H9 (cell line): Measurements from ENCODE around the gene FAM185A. TPM values are rescaled to one million over a fixed set of nuclear protein-coding genes. Genes with fewer than 3 reads are reported as not detected.
"Not testable (repeated sequence)": the region's sequence is repeated elsewhere in the genome, so short reads cannot be mapped to it uniquely, and the experiment has no call there.

ENCODE experiments used
- DNase-seq: peaks from one replicate; pipeline ENCODE4 v3.0.0-alpha.2; 2017
- H2AFZ ChIP-seq: one replicate; pipeline ENCODE4 v1.6.1; 2013; ENCODE audit warnings: mild to moderate bottlenecking, low read length, control low read depth, moderate library complexity
- H2AK5ac ChIP-seq: 2 replicates; pipeline ENCODE4 v1.6.1; 2013; ENCODE audit warnings: low read length, control low read depth, mixed read lengths; ENCODE audit not compliant: insufficient read length
- H2BK120ac ChIP-seq: one replicate; pipeline ENCODE4 v1.6.1; 2013; ENCODE audit warnings: low read depth, mild to moderate bottlenecking, low read length, control low read depth, inconsistent platforms; ENCODE audit not compliant: poor library complexity, severe bottlenecking
- H2BK12ac ChIP-seq: 2 replicates; pipeline ENCODE4 v1.6.1; 2013; ENCODE audit warnings: low read length, control low read depth, mixed read lengths, low read depth; ENCODE audit not compliant: insufficient read length
- H2BK15ac ChIP-seq: 2 replicates; pipeline ENCODE4 v1.6.1; 2013; ENCODE audit warnings: low read depth, low read length, control low read depth
- H2BK20ac ChIP-seq: one replicate; pipeline ENCODE4 v1.6.1; 2013; ENCODE audit warnings: low read depth, mild to moderate bottlenecking, low read length, control low read depth, inconsistent platforms; ENCODE audit not compliant: poor library complexity, severe bottlenecking
- H2BK5ac ChIP-seq: 2 replicates; pipeline ENCODE4 v1.6.1; 2013; ENCODE audit warnings: low read length, control low read depth, mixed read lengths; ENCODE audit not compliant: insufficient read length
- H3K14ac ChIP-seq: 2 replicates; pipeline ENCODE4 v1.6.1; 2013; ENCODE audit warnings: low read length, control low read depth; ENCODE audit not compliant: insufficient read depth
- H3K18ac ChIP-seq: 2 replicates; pipeline ENCODE4 v1.6.1; 2013; ENCODE audit warnings: low read depth, mild to moderate bottlenecking, mixed read lengths, low read length, control low read depth; ENCODE audit not compliant: insufficient read length
- H3K23ac ChIP-seq: 2 replicates; pipeline ENCODE4 v1.6.1; 2013; ENCODE audit warnings: low read length, control low read depth, mixed read lengths, low read depth; ENCODE audit not compliant: insufficient read length
- H3K23me2 ChIP-seq: 2 replicates; pipeline ENCODE4 v1.6.1; 2013; ENCODE audit warnings: low read depth, mild to moderate bottlenecking, mixed read lengths, low read length, control low read depth; ENCODE audit not compliant: insufficient read length, poor library complexity, severe bottlenecking
- H3K27ac ChIP-seq: 2 replicates; pipeline ENCODE4 v1.5.1; 2013; ENCODE audit warnings: low read length, control low read depth, mixed read lengths, low read depth; ENCODE audit not compliant: insufficient read length
- H3K27me3 ChIP-seq: 2 replicates; pipeline ENCODE4 v1.6.1; 2013; ENCODE audit warnings: low read length, control low read depth, inconsistent platforms; ENCODE audit not compliant: insufficient read depth
- H3K4ac ChIP-seq: 2 replicates; pipeline ENCODE4 v1.6.1; 2013; ENCODE audit warnings: low read depth, mild to moderate bottlenecking, control low read depth, inconsistent platforms, low read length, moderate library complexity
- H3K4me1 ChIP-seq: 2 replicates; pipeline ENCODE4 v1.6.1; 2013; ENCODE audit warnings: low read length, control low read depth, inconsistent platforms; ENCODE audit not compliant: insufficient read depth
- H3K4me2 ChIP-seq: 2 replicates; pipeline ENCODE4 v1.6.1; 2013; ENCODE audit warnings: low read length, control low read depth, mixed read lengths; ENCODE audit not compliant: insufficient read length, insufficient read depth
- H3K56ac ChIP-seq: 2 replicates; pipeline ENCODE4 v1.6.1; 2013; ENCODE audit warnings: low read depth, mild to moderate bottlenecking, mixed read lengths, low read length, control low read depth; ENCODE audit not compliant: insufficient read length
- H3K79me1 ChIP-seq: 2 replicates; pipeline ENCODE4 v1.6.1; 2013; ENCODE audit warnings: low read depth, mild to moderate bottlenecking, moderate library complexity, low read length, control low read depth, inconsistent platforms; ENCODE audit not compliant: insufficient read depth, poor library complexity, severe bottlenecking
- H3K79me2 ChIP-seq: 2 replicates; pipeline ENCODE4 v1.6.1; 2013; ENCODE audit warnings: low read length, control low read depth, inconsistent platforms; ENCODE audit not compliant: insufficient read depth
- H3K9ac ChIP-seq: 2 replicates; pipeline ENCODE4 v1.6.1; 2013; ENCODE audit warnings: low read length, control low read depth, mixed read lengths; ENCODE audit not compliant: insufficient read length; ENCODE audit errors: extremely low read depth
- H3K9me3 ChIP-seq: one replicate; pipeline ENCODE4 v1.6.1; 2013; ENCODE audit warnings: low read depth, low read length, inconsistent platforms; ENCODE audit not compliant: control insufficient read depth
- H3T11ph ChIP-seq: one replicate; pipeline ENCODE4 v1.6.1; 2013; ENCODE audit warnings: mild to moderate bottlenecking, low read length, control low read depth, inconsistent platforms
- H4K20me1 ChIP-seq: one replicate; pipeline ENCODE4 v1.6.1; 2013; ENCODE audit not compliant: control insufficient read depth, insufficient read length, insufficient read depth
- H4K5ac ChIP-seq: 2 replicates; pipeline ENCODE4 v1.6.1; 2013; ENCODE audit warnings: low read depth, mild to moderate bottlenecking, mixed read lengths, low read length, control low read depth; ENCODE audit not compliant: insufficient read length
- H4K8ac ChIP-seq: replicated peaks from 2 replicates; pipeline ENCODE4 v1.6.1; 2013; ENCODE audit warnings: low read length, control low read depth, mixed read lengths, low read depth; ENCODE audit not compliant: insufficient read length
- H4K91ac ChIP-seq: 2 replicates; pipeline ENCODE4 v1.6.1; 2013; ENCODE audit warnings: low read depth, mild to moderate bottlenecking, moderate library complexity, mixed read lengths, low read length, control low read depth; ENCODE audit not compliant: insufficient read length
- H3K27ac Mint-ChIP-seq, 3 experiments: 2 replicates in 2 of 3; 3 replicates in 1 of 3; pipeline ENCODE4 v1.8.0; 2020 to 2021; ENCODE audit warnings: mixed read lengths in 3 of 3, mild to moderate bottlenecking in 1 of 3, moderate library complexity in 1 of 3
- H3K27me3 Mint-ChIP-seq: 2 replicates; pipeline ENCODE4 v1.8.0; 2021; ENCODE audit warnings: low read depth, mild to moderate bottlenecking, moderate library complexity, mixed read lengths
- H3K36me3 Mint-ChIP-seq, 3 experiments: 2 replicates in 2 of 3; 3 replicates in 1 of 3; pipeline ENCODE4 v1.8.0; 2020 to 2021; ENCODE audit warnings: low read depth in 3 of 3, mixed read lengths in 3 of 3; ENCODE audit not compliant: insufficient read depth in 1 of 3
- H3K4me1 Mint-ChIP-seq, 2 experiments: 2 replicates each; pipeline ENCODE4 v1.8.0; 2020; ENCODE audit warnings: mixed read lengths in 2 of 2
- H3K4me3 Mint-ChIP-seq, 2 experiments: 2 replicates in 1 of 2; 3 replicates in 1 of 2; pipeline ENCODE4 v1.8.0; 2020 to 2021; ENCODE audit warnings: mild to moderate bottlenecking in 2 of 2, mixed read lengths in 2 of 2, moderate library complexity in 1 of 2
- H3K9me3 Mint-ChIP-seq, 2 experiments: 2 replicates in 1 of 2; 3 replicates in 1 of 2; pipeline ENCODE4 v1.8.0; 2020; ENCODE audit warnings: mild to moderate bottlenecking in 2 of 2, mixed read lengths in 2 of 2, moderate library complexity in 1 of 2
- WGBS: extraction: QIAGEN DNeasy Blood & Tissue Kit; methylation state at CpG from one replicate; pipeline ENCODE4 v1.1.7; 2013; ENCODE audit warnings: missing lambda C conversion rate, low lambda C conversion rate, mixed read lengths; ENCODE audit not compliant: insufficient read length; ENCODE audit errors: extremely low coverage; 5-methylcytosine and 5-hydroxymethylcytosine counted together
- total RNA-seq: library from RNA; stranded (reverse); gene quantifications from 2 replicates; pipeline ENCODE4 v1.2.1, GENCODE V29; 2021

The FAM185A gene
- total RNA-seq, 1 experiment from 2014 or later: 7.0 TPM

DNA sequence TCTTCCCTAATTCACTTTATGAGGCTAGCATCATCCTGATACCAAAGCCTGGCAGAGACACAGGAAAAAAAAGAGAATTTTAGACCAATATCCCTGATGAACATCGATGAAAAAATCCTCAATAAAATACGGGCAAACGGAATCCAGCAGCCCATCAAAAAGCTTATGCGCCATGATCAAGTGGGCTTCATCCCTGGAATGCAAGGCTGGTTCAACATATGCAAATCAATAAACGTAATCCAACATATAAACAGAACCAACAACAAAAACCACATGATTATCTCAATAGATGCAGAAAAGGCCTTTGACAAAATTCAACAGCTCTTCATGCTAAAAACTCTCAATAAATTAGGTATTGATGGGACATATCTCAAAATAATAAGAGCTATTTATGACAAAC lies 22.6 kb upstream of the FAM185A start:
- H4K20me1 ChIP-seq, H4K5ac ChIP-seq, H3K79me2 ChIP-seq, H2BK5ac ChIP-seq, H2BK12ac ChIP-seq, H3K79me1 ChIP-seq, H3K4me1 ChIP-seq, H3K4me3 Mint-ChIP-seq, H3K9me3 ChIP-seq, H3K56ac ChIP-seq, H3K27me3 ChIP-seq, H3K23ac ChIP-seq, H3K14ac ChIP-seq, H3K23me2 ChIP-seq, H3K4me2 ChIP-seq, H2BK120ac ChIP-seq, H3K27ac Mint-ChIP-seq, H4K8ac ChIP-seq, H3K4ac ChIP-seq, H3K36me3 Mint-ChIP-seq, H3K27ac ChIP-seq, H2AFZ ChIP-seq, H3K18ac ChIP-seq, H3T11ph ChIP-seq, H2AK5ac ChIP-seq, H3K9ac ChIP-seq, H4K91ac ChIP-seq, H3K4me1 Mint-ChIP-seq, H2BK15ac ChIP-seq, DNase-seq, H2BK20ac ChIP-seq: not testable (repeated sequence)
- no CpG with 5 or more reads among the region's 5 CpGs for WGBS
- peaks cover 17 to 29% of the 10 kb centered on the region in 2 experiments for H3K9me3 Mint-ChIP-seq
- H3K27me3 Mint-ChIP-seq: peaks cover 27% of the 10 kb centered on the region

DNA sequence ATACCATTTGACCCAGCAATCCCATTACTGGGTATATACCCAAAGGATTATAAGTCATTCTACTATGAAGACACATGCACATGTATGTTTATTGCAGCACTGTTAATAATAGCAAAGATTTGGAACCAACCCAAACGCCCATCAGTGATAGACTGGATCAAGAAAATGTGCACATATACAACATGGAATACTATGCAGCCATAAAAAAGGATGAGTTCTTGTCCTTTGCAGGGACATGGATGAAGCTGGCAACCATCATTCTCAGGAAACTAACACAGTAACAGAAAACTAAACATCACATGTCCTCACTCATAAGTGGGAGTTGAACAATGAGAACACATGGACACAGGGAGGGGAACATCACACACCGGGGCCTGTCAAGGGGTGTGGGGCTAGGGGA lies 19.1 kb upstream of the FAM185A start:
- H4K5ac ChIP-seq, H2AK5ac ChIP-seq, H4K91ac ChIP-seq, H3T11ph ChIP-seq, DNase-seq, H3K9me3 ChIP-seq, H3K79me1 ChIP-seq, H2BK20ac ChIP-seq, H2BK15ac ChIP-seq, H3K14ac ChIP-seq, H3K56ac ChIP-seq, H3K4me2 ChIP-seq, H2BK12ac ChIP-seq, H3K27ac ChIP-seq, H3K27me3 ChIP-seq, H4K8ac ChIP-seq, H3K4me1 Mint-ChIP-seq, H3K27ac Mint-ChIP-seq, H3K36me3 Mint-ChIP-seq, H3K4ac ChIP-seq, H2BK120ac ChIP-seq, H3K9ac ChIP-seq, H2AFZ ChIP-seq, H3K18ac ChIP-seq, H3K4me1 ChIP-seq, H3K79me2 ChIP-seq, H3K23me2 ChIP-seq, H4K20me1 ChIP-seq, H3K23ac ChIP-seq, H3K4me3 Mint-ChIP-seq, H2BK5ac ChIP-seq: not testable (repeated sequence)
- WGBS: no CpG with 5 or more reads among the region's 2 CpGs
- Mint-ChIP-seq H3K9me3 (peaks cover 5 to 13% of the 10 kb centered on the region in 2 experiments; a peak in 4 of 5 replicates), H3K27me3 (peaks cover 11% of the 10 kb centered on the region)
